Lung (tissue), 12 donors: Measurements from ENCODE around the gene ATP8B3. TPM values are rescaled to one million over a fixed set of nuclear protein-coding genes. Genes with fewer than 3 reads are reported as not detected.

Source experiments
- ATAC-seq: fragments of 200-7000 bp; cut with Tn5 transposase; one replicate; pipeline ENCODE4 v1.9.1; 2020; ENCODE audit warnings: moderate number of reproducible peaks; ENCODE audit not compliant: insufficient read depth, low FRiP score
- DNase-seq, 3 donors: peaks; one replicate each; pipeline ENCODE4 v3.0.0-alpha.2; 2013 to 2017
- H3K27ac ChIP-seq, 2 donors: one replicate each; pipeline ENCODE4 v1.5.1; 2013; ENCODE audit warnings: mild to moderate bottlenecking in 2 of 2, moderate library complexity in 2 of 2, control low read depth in 1 of 2, inconsistent platforms in 1 of 2, low read depth in 1 of 2, low read length in 1 of 2
- H3K27me3 ChIP-seq, 3 donors: one replicate each; pipeline ENCODE4 v1.5.1; 2013; ENCODE audit warnings: low read length in 2 of 3; ENCODE audit not compliant: control insufficient read depth in 3 of 3, insufficient read depth in 3 of 3
- H3K36me3 ChIP-seq, 4 donors: one replicate each; pipeline ENCODE4 v1.5.1; 2013; ENCODE audit warnings: low read length in 4 of 4, mild to moderate bottlenecking in 1 of 4, moderate library complexity in 1 of 4; ENCODE audit not compliant: control insufficient read depth in 4 of 4, insufficient read depth in 4 of 4
- H3K4me1 ChIP-seq, 5 donors: one replicate each; pipeline ENCODE4 v1.5.1; 2013; ENCODE audit warnings: low read length in 5 of 5, mild to moderate bottlenecking in 2 of 5, moderate library complexity in 1 of 5; ENCODE audit not compliant: control insufficient read depth in 5 of 5, insufficient read depth in 5 of 5
- H3K4me3 ChIP-seq: one replicate; pipeline ENCODE4 v1.5.1; 2013; ENCODE audit warnings: mild to moderate bottlenecking, control low read depth, moderate library complexity
- H3K9ac ChIP-seq, 2 donors: one replicate each; pipeline ENCODE4 v1.5.1; 2013; ENCODE audit warnings: low read length in 2 of 2, control low read depth in 1 of 2; ENCODE audit not compliant: insufficient read depth in 1 of 2
- H3K9me3 ChIP-seq, 4 donors: one replicate each; pipeline ENCODE4 v1.5.1; 2013; ENCODE audit warnings: low read length in 3 of 4, mild to moderate bottlenecking in 1 of 4, moderate library complexity in 1 of 4; ENCODE audit not compliant: control insufficient read depth in 4 of 4, insufficient read depth in 3 of 4
- WGBS, 2 donors: extraction: QIAGEN DNeasy Blood & Tissue Kit; methylation state at CpG; one replicate each; pipeline ENCODE4 v1.1.7; 2013; 5-methylcytosine and 5-hydroxymethylcytosine counted together
- polyA plus RNA-seq, 2 donors: library from polyadenylated mRNA; stranded (reverse); fragments of 200-250 nt; gene quantifications; one replicate each; pipeline ENCODE4 v1.2.1, GENCODE V29; 2013
- total RNA-seq, 2 donors: library from RNA; depleted of rRNA in 1 of 2; stranded (reverse); fragments of >200 nt in 1 of 2; gene quantifications; one replicate each; pipeline ENCODE4 v1.2.1, GENCODE V29; 2014 to 2021
- TF ChIP-seq, protein P1 (sequence below): IDR thresholded peaks from 2 replicates; pipeline ENCODE4 v1.5.1; 2012; ENCODE audit warnings: mild to moderate bottlenecking; ENCODE audit errors: control extremely low read depth, extremely low read depth
- donor health status: control.
- donor health status: control.
- donor health status: Bipolar disorder and iron deficiency.
- donor health status: healthy.
- donor health status: DM: yes; HTN: yes; CAD: no.

Gene ATP8B3
- total and polyA plus RNA-seq, 4 donors, result 0.69 to 2.4 (median 1.8) TPM

DNA sequence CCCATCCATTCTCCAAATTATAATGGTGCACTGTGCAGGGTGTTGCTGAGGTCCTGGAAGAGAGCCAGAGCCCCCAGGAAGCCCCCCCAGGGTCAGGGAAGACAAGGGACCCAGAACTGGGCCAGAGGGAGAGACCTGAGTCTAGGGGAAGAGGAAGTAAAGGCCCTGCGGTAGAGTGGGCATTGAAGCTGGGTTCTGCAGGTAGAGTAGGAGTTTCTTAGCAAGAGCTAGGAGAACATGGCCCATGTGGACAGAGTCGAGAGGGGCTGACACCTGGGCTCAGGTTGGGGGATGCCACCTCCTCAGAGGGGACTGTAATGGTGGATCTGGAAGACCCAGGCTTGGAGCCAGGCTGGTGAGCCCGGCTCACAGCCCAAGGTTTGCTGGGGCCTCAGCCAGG is 75.8 kb downstream of the ATP8B3 start:
- WGBS, 2 donors, result 68 to 78% methylated on average over 3 of the region's 3 CpGs
- Histone ChIP-seq H3K9me3 (peaks cover 0 to 11% (median 0%) of the 10 kb centered on the region in 4 donors), H3K27me3 (peaks cover 5 to 42% (median 6%) of the 10 kb centered on the region in 3 donors), H3K36me3 (no peaks in the 10 kb centered on the region), H3K4me3 (no peak overlapping the region), H3K9ac (no peak overlapping the region), H3K4me1 (no peaks in the 10 kb centered on the region), H3K27ac (no peak overlapping the region)
- TF ChIP-seq, protein P1, sequence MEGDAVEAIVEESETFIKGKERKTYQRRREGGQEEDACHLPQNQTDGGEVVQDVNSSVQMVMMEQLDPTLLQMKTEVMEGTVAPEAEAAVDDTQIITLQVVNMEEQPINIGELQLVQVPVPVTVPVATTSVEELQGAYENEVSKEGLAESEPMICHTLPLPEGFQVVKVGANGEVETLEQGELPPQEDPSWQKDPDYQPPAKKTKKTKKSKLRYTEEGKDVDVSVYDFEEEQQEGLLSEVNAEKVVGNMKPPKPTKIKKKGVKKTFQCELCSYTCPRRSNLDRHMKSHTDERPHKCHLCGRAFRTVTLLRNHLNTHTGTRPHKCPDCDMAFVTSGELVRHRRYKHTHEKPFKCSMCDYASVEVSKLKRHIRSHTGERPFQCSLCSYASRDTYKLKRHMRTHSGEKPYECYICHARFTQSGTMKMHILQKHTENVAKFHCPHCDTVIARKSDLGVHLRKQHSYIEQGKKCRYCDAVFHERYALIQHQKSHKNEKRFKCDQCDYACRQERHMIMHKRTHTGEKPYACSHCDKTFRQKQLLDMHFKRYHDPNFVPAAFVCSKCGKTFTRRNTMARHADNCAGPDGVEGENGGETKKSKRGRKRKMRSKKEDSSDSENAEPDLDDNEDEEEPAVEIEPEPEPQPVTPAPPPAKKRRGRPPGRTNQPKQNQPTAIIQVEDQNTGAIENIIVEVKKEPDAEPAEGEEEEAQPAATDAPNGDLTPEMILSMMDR, result no peak
- ATAC-seq (no peak), DNase-seq (no peak)

DNA sequence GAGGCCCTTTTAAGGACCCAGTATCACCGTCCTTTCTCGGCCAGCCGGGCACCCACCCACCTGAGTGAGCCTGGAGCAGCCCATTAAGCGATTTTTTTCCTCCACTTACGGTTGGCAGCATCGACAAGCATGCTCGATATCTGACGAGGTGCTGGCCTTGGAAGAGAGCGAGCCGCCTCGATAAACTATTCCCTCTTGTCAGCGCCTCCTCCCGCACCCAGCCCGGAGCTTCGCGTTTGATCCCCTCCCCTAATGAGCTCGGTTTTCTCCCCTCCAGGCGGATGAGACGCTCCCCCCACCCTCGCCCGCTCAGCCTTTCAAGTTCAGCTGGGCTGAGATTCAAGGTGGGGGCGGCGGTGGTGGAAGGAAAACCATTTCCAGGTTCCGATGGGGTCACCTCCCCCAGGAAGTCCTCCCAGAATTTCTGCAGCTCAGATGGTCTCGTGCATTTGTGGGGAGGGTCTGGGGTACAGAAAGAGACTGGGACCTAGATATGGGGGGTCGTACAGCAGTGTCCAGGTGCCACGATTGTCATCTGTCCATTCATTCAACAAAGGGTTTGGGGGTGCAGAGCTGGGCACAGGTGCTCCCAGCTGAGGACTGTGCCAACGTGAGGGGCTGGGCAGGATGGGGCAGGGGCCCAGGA is 77.6 kb downstream of the ATP8B3 start:
- Histone ChIP-seq H3K27me3 (peaks cover 6 to 40% (median 13%) of the 10 kb centered on the region in 3 donors), H3K9ac (no peak overlapping the region)
- TF ChIP-seq, protein P1, result no peak

More for the DNA sequence above, 77.6 kb downstream of the ATP8B3 start:
- no peak overlapping the region for H3K27ac ChIP-seq
- WGBS, 2 donors, result 18 to 24% methylated on average over 28 of the region's 28 CpGs
- ATAC-seq, result no peak
- no peak overlapping the region for H3K4me3 ChIP-seq
- H3K36me3 ChIP-seq, result no peaks in the 10 kb centered on the region
- peaks cover 0 to 7% (median 0%) of the 10 kb centered on the region in 4 donors for H3K9me3 ChIP-seq
- DNase-seq, result no peak
- no peaks in the 10 kb centered on the region for H3K4me1 ChIP-seq

Other genes starting within 250 kb of the ATP8B3 start
- gene MEX3D, start 244.0 kb downstream of the ATP8B3 start, total RNA-seq, result 10 to 100 TPM; 31.0 to 33.9 TPM
- 1 to 10 TPM; 4.8 to 8.6 TPM for gene MEX3D, start 244.0 kb downstream of the ATP8B3 start, polyA plus RNA-seq
- 100 to 1,000 TPM in 1 of 2 donors, 10 to 100 TPM in 1; 48.1 to 102 TPM for gene MBD3, start 219.4 kb downstream of the ATP8B3 start, total RNA-seq
- 100 to 1,000 TPM in 1 of 2 donors, 10 to 100 TPM in 1; 74.8 to 129 TPM for gene MBD3, start 219.4 kb downstream of the ATP8B3 start, polyA plus RNA-seq
- 100 to 1,000 TPM in 1 of 2 donors, 10 to 100 TPM in 1; 35.4 to 225 TPM for gene UQCR11, start 206.8 kb downstream of the ATP8B3 start, total RNA-seq
- gene UQCR11, start 206.8 kb downstream of the ATP8B3 start, polyA plus RNA-seq, result 100 to 1,000 TPM; 122 to 131 TPM
- 10 to 100 TPM; 50.2 to 58.1 TPM for gene TCF3, start 159.7 kb downstream of the ATP8B3 start, total RNA-seq
- 10 to 100 TPM; 36.9 to 40.1 TPM for gene TCF3, start 159.7 kb downstream of the ATP8B3 start, polyA plus RNA-seq
- not detected for gene ONECUT3, start 58.8 kb downstream of the ATP8B3 start, total RNA-seq
- not detected for gene ONECUT3, start 58.8 kb downstream of the ATP8B3 start, polyA plus RNA-seq
- 10 to 100 TPM; 15.6 to 40.3 TPM for gene REXO1, start 36.2 kb upstream of the ATP8B3 start, total RNA-seq
- gene REXO1, start 36.2 kb upstream of the ATP8B3 start, polyA plus RNA-seq, result 10 to 100 TPM; 22.3 to 32.0 TPM
- 10 to 100 TPM in 1 of 2 donors, 1 to 10 TPM in 1; 3.3 to 25.6 TPM for gene KLF16, start 51.3 kb upstream of the ATP8B3 start, total RNA-seq
- 10 to 100 TPM; 13.8 to 17.8 TPM for gene KLF16, start 51.3 kb upstream of the ATP8B3 start, polyA plus RNA-seq
- 10 to 100 TPM; 68.8 to 84.9 TPM for gene ABHD17A, start 73.2 kb upstream of the ATP8B3 start, total RNA-seq
- gene ABHD17A, start 73.2 kb upstream of the ATP8B3 start, polyA plus RNA-seq, result 100 to 1,000 TPM in 1 of 2 donors, 10 to 100 TPM in 1; 97.0 to 110 TPM
- gene ADAT3, start 93.1 kb upstream of the ATP8B3 start, total RNA-seq, result 10 to 100 TPM in 1 of 2 donors, 1 to 10 TPM in 1; 4.0 to 11.9 TPM
- gene ADAT3, start 93.1 kb upstream of the ATP8B3 start, polyA plus RNA-seq, result 1 to 10 TPM; 6.4 to 7.2 TPM
- 10 to 100 TPM; 63.4 to 86.6 TPM for gene SCAMP4, start 93.1 kb upstream of the ATP8B3 start, total RNA-seq
- 10 to 100 TPM; 45.7 to 49.1 TPM for gene SCAMP4, start 93.1 kb upstream of the ATP8B3 start, polyA plus RNA-seq
- 10 to 100 TPM; 50.0 to 74.4 TPM for gene CSNK1G2, start 128.9 kb upstream of the ATP8B3 start, total RNA-seq
- gene CSNK1G2, start 128.9 kb upstream of the ATP8B3 start, polyA plus RNA-seq, result 10 to 100 TPM; 67.1 to 80.2 TPM
- 10 to 100 TPM; 49.5 to 62.3 TPM for gene BTBD2, start 203.4 kb upstream of the ATP8B3 start, total RNA-seq
- gene BTBD2, start 203.4 kb upstream of the ATP8B3 start, polyA plus RNA-seq, result 10 to 100 TPM; 35.5 to 40.1 TPM
- 100 to 1,000 TPM; 107 to 333 TPM for gene MKNK2, start 239.0 kb upstream of the ATP8B3 start, total RNA-seq
- gene MKNK2, start 239.0 kb upstream of the ATP8B3 start, polyA plus RNA-seq, result 100 to 1,000 TPM; 132 to 189 TPM